ENCODE measurements around the gene PHGDH.

GRCh38 chr1:119686661-119687060 lies 25.1 kb upstream of the PHGDH start:
- TF ChIP-seq CTCF (IDR thresholded peaks at IDR 0.05) (no peak), POLR2A (IDR thresholded peaks at IDR 0.05) (no peak), POLR2AphosphoS5 (IDR thresholded peaks at IDR 0.05) (no peak)
